Measurements from ENCODE around the gene RAB23.
"Not testable (repeated sequence)": the region's sequence is repeated elsewhere in the genome, so short reads cannot be mapped to it uniquely, and the experiment has no call there.

RAB23 gene

DNA sequence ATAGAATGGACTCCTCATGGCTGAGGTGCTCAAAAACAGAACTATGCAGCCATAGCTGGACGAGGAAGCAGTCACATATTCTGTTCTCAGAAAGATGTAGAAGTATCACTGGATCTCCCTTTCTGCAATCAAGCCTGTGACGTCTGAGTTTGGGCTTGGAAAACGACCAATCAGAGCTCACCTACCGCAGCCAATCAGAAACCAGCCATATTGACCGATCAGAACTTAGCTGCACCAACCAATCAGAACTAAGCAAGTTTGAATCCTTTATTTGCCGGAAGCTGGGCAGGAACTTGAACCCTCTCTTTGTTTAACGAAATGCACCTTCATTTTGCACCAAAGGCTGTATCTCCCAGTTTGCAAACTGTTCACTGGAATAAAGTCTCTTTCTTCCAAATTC lies 21.8 kb upstream of the RAB23 start:
- DNase-seq (ENCODE audit: low read depth): no peak
- TF ChIP-seq, protein P1, sequence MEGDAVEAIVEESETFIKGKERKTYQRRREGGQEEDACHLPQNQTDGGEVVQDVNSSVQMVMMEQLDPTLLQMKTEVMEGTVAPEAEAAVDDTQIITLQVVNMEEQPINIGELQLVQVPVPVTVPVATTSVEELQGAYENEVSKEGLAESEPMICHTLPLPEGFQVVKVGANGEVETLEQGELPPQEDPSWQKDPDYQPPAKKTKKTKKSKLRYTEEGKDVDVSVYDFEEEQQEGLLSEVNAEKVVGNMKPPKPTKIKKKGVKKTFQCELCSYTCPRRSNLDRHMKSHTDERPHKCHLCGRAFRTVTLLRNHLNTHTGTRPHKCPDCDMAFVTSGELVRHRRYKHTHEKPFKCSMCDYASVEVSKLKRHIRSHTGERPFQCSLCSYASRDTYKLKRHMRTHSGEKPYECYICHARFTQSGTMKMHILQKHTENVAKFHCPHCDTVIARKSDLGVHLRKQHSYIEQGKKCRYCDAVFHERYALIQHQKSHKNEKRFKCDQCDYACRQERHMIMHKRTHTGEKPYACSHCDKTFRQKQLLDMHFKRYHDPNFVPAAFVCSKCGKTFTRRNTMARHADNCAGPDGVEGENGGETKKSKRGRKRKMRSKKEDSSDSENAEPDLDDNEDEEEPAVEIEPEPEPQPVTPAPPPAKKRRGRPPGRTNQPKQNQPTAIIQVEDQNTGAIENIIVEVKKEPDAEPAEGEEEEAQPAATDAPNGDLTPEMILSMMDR (conservative IDR thresholded peaks at IDR 0.05; ENCODE audit: low read depth, low read length): no peak
- H3K4me3 ChIP-seq (ENCODE audit: low read length): no peak overlapping the region

DNA sequence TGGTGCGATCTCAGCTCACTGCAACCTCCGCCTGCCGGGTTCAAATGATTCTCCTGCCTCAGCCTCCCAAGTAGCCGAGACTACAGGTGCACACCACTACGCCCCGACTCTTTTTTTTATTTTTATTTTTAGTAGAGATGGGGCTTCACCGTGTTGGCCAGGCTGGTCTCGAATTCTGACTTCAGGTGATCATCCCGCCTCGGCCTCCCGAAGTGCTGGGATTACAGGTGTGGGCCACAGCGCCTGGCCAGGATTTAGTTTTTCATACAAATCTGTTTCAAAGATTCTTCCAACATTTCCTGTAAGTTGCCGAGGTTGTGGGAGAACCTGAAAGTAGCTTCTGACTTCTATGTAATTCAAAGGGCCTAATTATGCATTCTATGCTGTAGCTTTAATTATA lies 21.4 kb upstream of the RAB23 start:
- not testable (repeated sequence) for DNase-seq (ENCODE audit: low read depth); H3K4me3 ChIP-seq (ENCODE audit: low read length)

DNA sequence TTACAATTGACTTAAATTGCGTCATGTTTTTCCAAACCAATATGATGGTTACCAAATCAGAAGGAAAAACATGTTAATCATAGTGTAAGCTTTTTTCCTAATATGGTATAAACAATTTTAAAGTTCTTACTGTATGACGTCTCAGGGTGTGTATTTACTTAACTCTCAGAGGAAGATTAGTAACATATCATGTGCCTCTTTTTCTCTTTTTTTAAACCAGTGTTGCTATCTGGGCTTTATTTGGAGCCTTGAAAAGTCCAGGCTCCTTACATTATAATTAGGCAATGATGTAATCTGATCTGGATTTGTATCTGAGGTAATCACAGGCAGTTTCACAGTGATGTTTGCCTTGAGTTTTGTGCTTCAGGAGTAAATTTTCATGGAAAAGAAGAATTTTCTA lies 20.4 kb upstream of the RAB23 start:
- TF ChIP-seq, protein P1 (conservative IDR thresholded peaks at IDR 0.05; ENCODE audit: low read depth, low read length): no peak
- DNase-seq (ENCODE audit: low read depth): peak; percentile 96
- no peak overlapping the region for H3K4me3 ChIP-seq (ENCODE audit: low read length)

DNA sequence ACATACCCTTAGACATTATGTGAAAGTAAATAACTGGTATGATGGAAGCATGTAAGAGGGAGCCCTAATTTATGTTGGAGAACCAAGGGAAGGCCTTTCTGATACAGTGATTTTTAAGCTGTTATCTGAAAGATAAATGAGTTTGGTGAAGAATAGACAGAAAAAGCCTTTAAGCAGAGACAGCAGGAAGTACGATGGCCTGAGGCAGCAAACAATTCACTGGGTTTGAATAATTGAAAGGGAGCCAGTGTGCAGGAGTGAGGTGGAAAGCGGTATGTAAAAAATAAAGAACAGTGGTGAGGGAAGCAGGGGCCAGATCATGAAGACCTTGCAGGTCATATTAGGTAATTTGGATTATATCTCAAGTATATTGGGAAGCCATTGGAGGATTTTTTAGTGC lies 4.1 kb upstream of the RAB23 start:
- no peak for DNase-seq (ENCODE audit: low read depth)
- TF ChIP-seq, protein P1 (conservative IDR thresholded peaks at IDR 0.05; ENCODE audit: low read depth, low read length): no peak

DNA sequence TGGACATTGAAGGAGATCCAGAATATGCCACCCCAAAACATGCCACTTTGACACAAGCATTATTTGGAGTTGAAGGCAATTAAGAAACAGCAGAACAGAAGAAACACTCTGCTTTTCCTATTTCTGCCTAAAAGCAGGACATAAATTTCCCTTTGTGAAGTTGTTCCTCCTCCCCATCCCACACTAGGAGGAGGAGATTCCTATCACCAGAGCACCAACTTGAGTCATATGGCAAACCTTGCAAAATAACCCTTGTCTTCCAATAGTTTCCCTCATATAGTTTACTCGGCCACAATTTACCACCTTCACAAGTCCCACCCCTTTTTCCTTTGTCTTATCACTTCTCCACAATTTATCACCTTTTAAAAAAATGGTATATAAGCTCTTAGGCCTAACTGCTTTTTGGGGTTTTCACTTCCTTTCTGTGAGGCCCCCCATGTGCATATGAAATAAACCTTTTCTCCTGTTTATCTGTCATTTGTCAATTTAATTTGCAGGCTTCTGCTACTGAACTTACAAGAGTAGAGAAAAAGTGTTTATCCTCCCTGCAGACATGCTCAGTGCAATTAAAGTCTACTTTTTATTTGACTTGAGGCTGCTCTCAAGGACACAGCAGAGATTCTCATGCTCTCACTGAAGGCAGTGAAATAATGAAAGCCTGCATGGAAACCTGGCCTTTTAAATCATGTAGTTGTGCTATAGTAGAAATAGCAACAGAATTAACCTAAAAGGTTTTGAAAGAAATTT lies 2.8 kb upstream of the RAB23 start:
- no peak for DNase-seq (ENCODE audit: low read depth)
- TF ChIP-seq, protein P1 (conservative IDR thresholded peaks at IDR 0.05; ENCODE audit: low read depth, low read length): no peak
- H3K4me3 ChIP-seq (ENCODE audit: low read length): no peak overlapping the region

More for the DNA sequence above, 4.1 kb upstream of the RAB23 start:
- H3K4me3 ChIP-seq (ENCODE audit: low read length): no peak overlapping the region

DNA sequence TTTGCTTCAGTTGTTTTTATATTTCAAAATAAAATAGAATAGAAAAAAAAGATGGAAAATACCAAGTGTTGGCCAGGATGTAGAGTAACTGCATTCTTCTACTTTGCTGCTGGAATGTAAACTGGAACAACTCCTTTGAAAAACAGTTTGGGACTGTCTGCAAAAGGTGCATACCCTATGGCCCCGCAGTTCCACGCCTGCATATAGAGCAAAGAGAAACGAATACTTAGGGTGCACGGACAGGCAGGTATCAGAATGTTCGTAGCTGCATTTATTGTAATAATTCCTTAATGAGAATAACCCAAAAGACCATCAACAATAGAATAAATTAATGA lies 603 bp upstream of the RAB23 start:
- DNase-seq (ENCODE audit: low read depth): no peak
- H3K4me3 ChIP-seq (ENCODE audit: low read length): peak overlapping the region; percentile 91
- TF ChIP-seq, protein P1 (conservative IDR thresholded peaks at IDR 0.05; ENCODE audit: low read depth, low read length): no peak

DNA sequence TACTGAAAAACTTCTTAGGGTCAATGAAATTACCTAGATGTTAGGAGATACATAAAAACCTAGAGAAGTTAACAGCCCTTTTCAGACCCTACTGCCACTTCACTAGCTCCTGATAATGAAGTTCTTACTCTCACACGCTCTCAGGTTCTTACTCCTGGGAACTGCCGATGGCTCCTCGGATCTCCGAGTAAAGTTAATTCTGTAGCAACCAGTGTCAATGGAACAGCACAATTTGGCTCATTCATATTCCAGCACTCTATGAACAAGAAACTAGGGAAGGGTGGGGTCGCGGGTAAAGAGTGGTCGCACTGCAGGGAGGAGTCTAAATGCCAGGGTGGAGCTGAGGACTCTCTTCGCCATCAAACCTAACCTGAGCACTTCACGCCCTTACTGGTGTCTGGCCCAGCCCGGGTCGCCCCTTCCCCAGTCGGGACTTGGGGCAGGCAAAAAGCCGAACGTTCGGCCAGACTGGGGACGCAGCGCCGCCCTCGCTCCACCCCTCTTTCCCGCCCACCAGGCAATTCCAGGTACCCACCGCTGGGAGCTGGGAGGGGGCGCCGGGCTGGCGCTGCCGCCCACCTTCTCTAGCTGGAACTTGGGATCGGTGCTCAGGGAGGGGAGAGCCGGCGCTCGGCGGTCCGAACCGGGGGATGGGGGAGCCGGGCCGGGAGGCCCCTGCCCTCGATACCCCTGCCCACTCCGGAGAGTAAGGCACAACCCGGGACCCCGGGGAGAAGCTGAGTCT lies 744 bp downstream of the RAB23 start:
- TF ChIP-seq, protein P1 (conservative IDR thresholded peaks at IDR 0.05; ENCODE audit: low read depth, low read length): peak; percentile 41
- DNase-seq (ENCODE audit: low read depth): no peak
- peak overlapping the region; percentile 91 for H3K4me3 ChIP-seq (ENCODE audit: low read length)

Data from retinal pigment epithelial cell (primary cell).